Central memory CD8-positive, alpha-beta T cell (primary cell): Measurements from ENCODE around the gene KRT73.

ENCODE experiments used
- ATAC-seq: fragments of 150-1000 bp; cut with Tn5 transposase; replicated peaks from 2 replicates; pipeline ENCODE4 v1.10.0; 2022; ENCODE audit warnings: mild to moderate bottlenecking, moderate FRiP score, moderate number of reproducible peaks; ENCODE audit not compliant: poor library complexity, severe bottlenecking; ENCODE audit errors: extremely low read depth
- DNase-seq, 2 donors: peaks; one replicate each; pipeline ENCODE4 v3.0.0; 2021; ENCODE audit warnings: low spot score in 2 of 2
- H3K27ac Mint-ChIP-seq: one replicate; pipeline ENCODE4 v1.8.0; 2022; ENCODE audit warnings: low read depth, mild to moderate bottlenecking, moderate library complexity, mixed read lengths
- H3K27me3 Mint-ChIP-seq: one replicate; pipeline ENCODE4 v1.8.0; 2022; ENCODE audit warnings: mixed read lengths
- H3K36me3 Mint-ChIP-seq: one replicate; pipeline ENCODE4 v1.8.0; 2022; ENCODE audit warnings: mild to moderate bottlenecking, moderate library complexity, mixed read lengths; ENCODE audit not compliant: insufficient read depth
- H3K4me1 Mint-ChIP-seq: one replicate; pipeline ENCODE4 v1.8.0; 2022; ENCODE audit warnings: mixed read lengths
- H3K4me3 Mint-ChIP-seq: one replicate; pipeline ENCODE4 v1.8.0; 2022; ENCODE audit warnings: mild to moderate bottlenecking, moderate library complexity, mixed read lengths
- H3K9me3 Mint-ChIP-seq: one replicate; pipeline ENCODE4 v1.8.0; 2022; ENCODE audit warnings: mixed read lengths

Gene KRT73

DNA sequence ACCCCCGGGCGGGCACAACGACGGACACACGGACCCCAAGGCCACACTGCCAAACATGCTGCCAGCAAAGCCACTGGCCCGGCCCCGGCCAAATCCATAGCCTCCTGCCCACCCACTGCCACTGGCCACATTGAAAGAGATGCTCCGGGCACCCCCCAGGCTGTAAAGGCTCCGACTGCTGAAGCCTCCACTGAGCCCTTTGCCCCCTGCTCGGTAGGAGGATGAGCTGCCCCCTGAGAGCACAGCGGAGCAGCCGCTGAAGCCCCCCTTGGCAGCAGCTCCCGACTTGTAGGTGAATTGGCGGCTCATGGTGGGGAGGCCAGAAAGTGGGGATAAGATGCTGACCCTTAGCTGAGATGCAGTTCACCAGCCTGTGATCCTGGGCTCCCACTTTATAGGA lies at the start of gene KRT73:
KRT73 (minus strand) TSS at position 344 of the 400 bp plus-strand sequence; CDS start at position 309, 35 bp downstream.
- Mint-ChIP-seq H3K36me3 (peaks cover 2% of the 10 kb centered on the region), H3K27me3 (peaks cover 10% of the 10 kb centered on the region), H3K27ac (no peak within 1 kb of the TSS), H3K9me3 (no peaks in the 10 kb centered on the region), H3K4me3 (no peak within 1 kb of the TSS), H3K4me1 (peaks cover 37% of the 10 kb centered on the region)
- DNase-seq (no peak), ATAC-seq (no peak)

DNA sequence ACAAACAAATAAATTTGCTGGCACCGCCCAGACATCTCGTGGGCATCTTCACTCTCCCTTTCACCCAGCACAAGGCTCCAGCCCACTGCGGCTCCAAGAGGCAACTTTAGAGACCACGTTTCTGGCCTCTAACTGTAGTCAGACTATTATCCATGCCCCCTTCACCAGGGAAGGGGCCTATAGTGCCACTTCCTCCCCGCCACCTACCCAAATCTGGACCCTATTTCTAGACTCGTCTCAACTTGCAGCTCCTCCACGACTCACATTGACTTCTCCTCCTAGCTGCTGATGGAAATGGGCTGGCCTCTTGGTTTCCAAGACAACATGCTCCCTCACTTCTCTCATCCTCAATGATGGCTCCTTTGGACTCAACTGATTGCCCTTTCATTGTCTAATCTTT lies 49.6 kb upstream of the KRT73 start:
- no peaks in the 10 kb centered on the region for H3K36me3 Mint-ChIP-seq
- ATAC-seq (no peak), DNase-seq (no peak)
- H3K4me3 Mint-ChIP-seq = no peak overlapping the region
- no peaks in the 10 kb centered on the region for H3K27me3 Mint-ChIP-seq
- H3K27ac Mint-ChIP-seq = no peak overlapping the region
- H3K4me1 Mint-ChIP-seq = peaks cover 1% of the 10 kb centered on the region
- H3K9me3 Mint-ChIP-seq = no peaks in the 10 kb centered on the region

DNA sequence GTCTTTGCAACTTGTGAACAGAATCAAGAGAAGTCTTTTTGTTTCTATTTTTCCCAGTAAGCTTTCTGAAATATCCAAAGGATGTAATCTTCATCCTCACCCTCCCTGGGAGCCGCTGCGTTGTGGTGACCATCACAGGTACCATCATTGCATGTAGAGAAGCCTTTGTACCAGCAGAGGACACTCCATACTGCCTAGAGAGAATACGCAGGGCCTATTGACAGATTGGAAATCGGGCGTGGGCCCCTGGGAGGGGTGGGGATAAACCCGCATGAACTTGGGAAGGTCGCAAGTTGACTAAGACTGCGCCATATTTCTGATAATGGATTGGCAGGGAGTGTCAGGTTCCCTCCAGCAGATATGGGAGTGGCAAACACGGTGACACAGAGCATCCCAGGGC lies 49.1 kb upstream of the KRT73 start:
- no peaks in the 10 kb centered on the region for H3K9me3 Mint-ChIP-seq
- H3K4me3 Mint-ChIP-seq = no peak overlapping the region
- H3K27me3 Mint-ChIP-seq = no peaks in the 10 kb centered on the region
- no peak for DNase-seq
- no peak for ATAC-seq
- H3K4me1 Mint-ChIP-seq = peaks cover 6% of the 10 kb centered on the region
- H3K27ac Mint-ChIP-seq = no peak overlapping the region
- no peaks in the 10 kb centered on the region for H3K36me3 Mint-ChIP-seq

DNA sequence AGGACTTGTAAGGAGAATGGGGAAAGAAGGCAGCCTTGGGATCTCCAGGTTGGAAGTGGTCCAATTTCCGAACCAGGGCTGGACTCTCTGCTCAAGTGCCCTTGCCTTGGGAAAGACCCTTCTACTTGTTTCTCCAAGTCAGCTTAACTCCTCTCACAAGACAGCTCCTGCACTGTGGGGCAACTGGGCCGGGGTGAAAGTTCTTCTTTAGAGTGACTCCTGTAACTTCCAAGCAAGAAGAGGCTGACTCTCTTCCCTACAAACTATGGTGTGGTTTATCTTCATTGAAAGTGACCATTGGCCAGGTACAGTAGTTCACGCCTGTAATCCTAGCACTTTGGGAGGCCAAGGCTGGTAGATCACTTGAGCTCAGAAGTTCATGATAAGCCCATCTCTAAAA lies 48.1 kb upstream of the KRT73 start:
- Mint-ChIP-seq H3K27me3 (no peaks in the 10 kb centered on the region), H3K9me3 (no peaks in the 10 kb centered on the region), H3K27ac (peak overlapping the region; percentile 63), H3K36me3 (no peaks in the 10 kb centered on the region), H3K4me3 (no peak overlapping the region), H3K4me1 (peaks cover 14% of the 10 kb centered on the region)
- ATAC-seq (no peak), DNase-seq (no peak)

DNA sequence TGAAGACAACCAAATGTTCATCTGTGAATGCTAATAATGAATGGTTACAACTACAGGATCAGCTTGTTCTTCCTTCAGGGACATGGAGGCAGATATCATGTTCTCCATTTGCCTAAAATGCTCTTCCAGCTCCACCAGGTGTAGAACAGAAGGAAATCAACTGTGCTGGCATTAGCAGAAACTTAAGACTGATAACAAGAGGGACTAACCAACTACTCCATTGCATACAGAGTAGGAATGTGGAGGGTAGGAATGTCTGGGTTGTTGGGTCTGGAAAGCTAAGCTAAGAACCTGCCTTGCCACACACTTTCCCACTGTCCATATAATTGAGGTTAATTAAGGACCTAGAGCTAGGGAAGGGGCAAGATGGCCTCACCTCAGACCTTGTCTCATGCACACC lies 45.1 kb upstream of the KRT73 start:
- Mint-ChIP-seq H3K27me3 (no peaks in the 10 kb centered on the region), H3K27ac (no peak overlapping the region), H3K9me3 (no peaks in the 10 kb centered on the region), H3K4me3 (no peak overlapping the region), H3K36me3 (no peaks in the 10 kb centered on the region), H3K4me1 (peaks cover 24% of the 10 kb centered on the region)
- DNase-seq (no peak), ATAC-seq (no peak)

DNA sequence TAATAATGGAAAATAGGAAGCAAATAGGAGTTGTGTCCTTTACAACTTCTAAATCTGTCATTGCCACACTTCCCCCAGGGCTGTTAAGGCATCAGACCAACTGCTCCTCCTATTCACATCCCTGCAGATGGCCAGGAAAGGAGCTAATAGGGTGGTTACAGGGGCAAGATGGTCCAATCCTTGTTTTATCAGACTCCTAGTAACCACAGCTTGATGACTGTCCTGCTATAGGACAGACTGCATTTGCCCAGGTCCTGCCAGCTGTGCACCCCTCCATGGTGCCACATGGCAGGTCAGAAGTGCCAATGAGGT lies 44.5 kb upstream of the KRT73 start:
- H3K4me1 Mint-ChIP-seq = peaks cover 24% of the 10 kb centered on the region
- H3K27me3 Mint-ChIP-seq = no peaks in the 10 kb centered on the region
- no peak overlapping the region for H3K4me3 Mint-ChIP-seq
- no peak for DNase-seq
- no peak for ATAC-seq
- no peaks in the 10 kb centered on the region for H3K9me3 Mint-ChIP-seq
- H3K27ac Mint-ChIP-seq = no peak overlapping the region
- H3K36me3 Mint-ChIP-seq = no peaks in the 10 kb centered on the region

DNA sequence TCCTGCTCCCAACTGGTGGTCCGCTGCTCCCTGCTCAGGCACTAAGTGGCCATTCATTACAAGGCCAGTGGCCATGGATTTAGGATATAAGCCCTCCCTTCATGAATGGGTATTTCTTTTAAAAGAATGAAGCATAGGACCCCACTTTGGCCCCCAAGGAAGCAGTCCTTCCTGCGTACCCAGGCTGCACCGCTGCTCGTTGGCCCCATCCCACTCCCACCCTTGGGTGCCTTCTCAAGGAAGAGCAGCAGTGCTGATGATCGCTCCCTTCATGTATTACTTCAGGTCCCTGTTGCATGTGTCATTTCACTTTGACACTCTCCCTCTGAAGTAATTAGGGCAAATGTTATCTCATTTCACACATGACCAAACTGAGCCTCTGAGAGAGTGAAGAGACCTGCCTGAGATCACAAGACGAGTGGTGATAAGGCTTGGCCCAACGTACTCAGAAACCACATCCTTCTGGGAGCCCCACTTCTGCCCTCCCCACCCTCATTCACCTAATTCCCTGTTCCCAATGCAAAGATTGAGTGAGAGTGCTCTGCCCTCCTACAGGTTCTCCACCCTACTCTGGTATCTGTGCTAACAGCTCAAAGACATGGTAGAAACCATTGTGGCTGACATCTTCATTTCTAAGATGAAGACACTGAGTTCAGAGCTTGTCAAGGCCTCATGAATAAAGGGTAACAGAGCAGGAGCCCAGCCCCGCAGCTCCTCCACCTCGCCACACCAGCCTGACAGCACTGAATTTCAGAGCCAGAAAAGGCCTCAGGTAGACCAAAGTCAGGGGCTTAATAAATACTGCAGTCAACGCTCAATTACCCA lies 43.9 kb upstream of the KRT73 start:
- H3K27ac Mint-ChIP-seq = no peak overlapping the region
- DNase-seq (no peak), ATAC-seq (peak; percentile 54)
- no peak overlapping the region for H3K4me3 Mint-ChIP-seq
- H3K4me1 Mint-ChIP-seq = peaks cover 24% of the 10 kb centered on the region
- no peaks in the 10 kb centered on the region for H3K27me3 Mint-ChIP-seq
- H3K9me3 Mint-ChIP-seq = no peaks in the 10 kb centered on the region
- no peaks in the 10 kb centered on the region for H3K36me3 Mint-ChIP-seq

DNA sequence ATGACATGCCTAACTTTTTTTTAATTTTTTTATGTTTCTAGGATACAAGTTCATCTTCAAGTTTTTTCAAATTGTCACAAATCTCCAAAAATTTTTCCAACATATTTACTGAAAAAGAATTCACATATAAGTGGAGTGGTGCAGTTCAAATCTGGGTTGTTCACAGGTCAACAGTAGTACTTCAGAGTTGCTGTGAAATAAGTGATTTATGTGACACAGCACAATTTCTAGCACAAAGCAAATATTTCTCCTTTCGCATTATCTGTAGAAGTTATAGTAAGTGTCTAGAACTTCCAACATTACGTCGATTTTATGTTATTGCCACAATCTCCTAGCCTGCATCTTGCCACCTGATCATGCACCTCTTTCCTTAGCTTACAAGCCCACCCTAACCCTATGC lies 43.3 kb upstream of the KRT73 start:
- Mint-ChIP-seq H3K27me3 (no peaks in the 10 kb centered on the region), H3K27ac (no peak overlapping the region), H3K4me3 (no peak overlapping the region), H3K36me3 (no peaks in the 10 kb centered on the region), H3K9me3 (no peaks in the 10 kb centered on the region), H3K4me1 (peaks cover 24% of the 10 kb centered on the region)
- DNase-seq (no peak), ATAC-seq (no peak)

DNA sequence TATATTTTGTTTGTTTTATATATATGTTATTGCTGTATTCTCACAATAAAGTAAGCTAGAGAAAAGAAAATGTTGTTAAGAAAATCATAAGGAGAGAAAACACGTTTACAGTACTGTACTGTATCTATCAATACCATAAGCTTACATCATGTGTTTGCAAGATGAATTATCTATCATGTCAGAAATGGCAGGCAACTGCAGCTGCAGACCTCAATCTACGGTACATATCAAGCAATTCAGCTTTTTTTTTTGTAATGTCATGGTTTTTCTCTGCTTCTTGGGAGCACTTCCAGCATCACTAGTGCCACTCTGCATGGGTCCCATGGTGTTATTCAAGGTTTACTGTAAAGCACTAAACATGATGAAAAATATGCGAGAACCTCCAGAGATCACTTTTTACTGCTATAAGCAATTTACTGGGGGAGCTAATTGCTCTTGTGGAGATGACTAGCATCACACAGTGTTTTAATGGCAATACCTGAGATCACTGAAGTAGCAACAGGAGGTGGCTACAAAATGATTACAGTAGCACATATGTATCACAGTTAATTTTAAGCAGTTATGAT lies 42.7 kb upstream of the KRT73 start:
- ATAC-seq = no peak
- no peak for DNase-seq
- H3K4me1 Mint-ChIP-seq = peaks cover 24% of the 10 kb centered on the region
- H3K27me3 Mint-ChIP-seq = no peaks in the 10 kb centered on the region
- no peaks in the 10 kb centered on the region for H3K36me3 Mint-ChIP-seq
- H3K27ac Mint-ChIP-seq = no peak overlapping the region
- H3K9me3 Mint-ChIP-seq = no peaks in the 10 kb centered on the region
- no peak overlapping the region for H3K4me3 Mint-ChIP-seq

DNA sequence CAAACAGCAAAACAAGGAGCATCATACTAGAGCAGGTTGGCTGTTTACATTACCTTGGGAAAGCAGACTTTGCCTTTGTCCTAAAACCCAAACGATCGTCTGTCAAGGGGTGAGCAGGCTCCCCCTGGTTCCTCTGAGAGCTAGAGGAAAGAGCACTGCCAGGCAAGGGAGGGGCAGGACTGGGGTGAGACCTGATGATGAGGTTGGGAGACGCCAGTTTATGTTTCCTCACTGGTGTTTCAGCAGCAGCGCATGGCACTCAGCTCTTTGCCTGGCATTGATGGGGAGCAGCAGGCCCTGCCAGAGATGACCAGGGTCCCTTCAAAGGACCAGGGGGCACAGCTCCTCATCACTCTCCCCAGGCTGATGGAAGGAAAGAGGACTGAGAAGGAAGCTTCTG lies 41.6 kb upstream of the KRT73 start:
- Mint-ChIP-seq H3K36me3 (no peaks in the 10 kb centered on the region), H3K4me1 (peaks cover 24% of the 10 kb centered on the region), H3K27me3 (no peaks in the 10 kb centered on the region), H3K27ac (peak overlapping the region; percentile 8), H3K9me3 (no peaks in the 10 kb centered on the region), H3K4me3 (no peak overlapping the region)
- DNase-seq (no peak), ATAC-seq (no peak)

DNA sequence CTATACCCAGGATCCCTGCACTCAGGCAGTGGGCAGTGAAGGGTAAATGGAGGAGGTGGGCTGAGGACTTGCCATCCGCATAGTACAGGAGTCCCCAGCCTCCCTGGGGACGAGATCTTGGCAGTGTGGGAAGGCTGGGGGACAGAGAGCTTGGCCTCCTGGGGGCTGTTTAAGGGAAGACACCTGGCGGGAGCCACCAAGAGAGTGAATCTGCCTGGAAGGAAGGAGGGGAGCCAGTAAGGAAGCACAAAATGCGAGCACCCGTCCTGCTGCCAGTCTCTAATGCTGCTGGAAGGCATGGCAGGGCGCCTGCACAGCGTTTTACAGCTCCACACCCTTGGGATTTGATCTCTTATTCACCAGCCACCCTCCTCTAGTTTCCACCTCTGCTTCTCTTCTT lies 41.0 kb upstream of the KRT73 start:
- ATAC-seq (no peak), DNase-seq (no peak)
- H3K27ac Mint-ChIP-seq = peak overlapping the region; percentile 8
- H3K9me3 Mint-ChIP-seq = no peaks in the 10 kb centered on the region
- no peaks in the 10 kb centered on the region for H3K27me3 Mint-ChIP-seq
- H3K4me1 Mint-ChIP-seq = peaks cover 24% of the 10 kb centered on the region
- H3K36me3 Mint-ChIP-seq = no peaks in the 10 kb centered on the region
- H3K4me3 Mint-ChIP-seq = no peak overlapping the region

DNA sequence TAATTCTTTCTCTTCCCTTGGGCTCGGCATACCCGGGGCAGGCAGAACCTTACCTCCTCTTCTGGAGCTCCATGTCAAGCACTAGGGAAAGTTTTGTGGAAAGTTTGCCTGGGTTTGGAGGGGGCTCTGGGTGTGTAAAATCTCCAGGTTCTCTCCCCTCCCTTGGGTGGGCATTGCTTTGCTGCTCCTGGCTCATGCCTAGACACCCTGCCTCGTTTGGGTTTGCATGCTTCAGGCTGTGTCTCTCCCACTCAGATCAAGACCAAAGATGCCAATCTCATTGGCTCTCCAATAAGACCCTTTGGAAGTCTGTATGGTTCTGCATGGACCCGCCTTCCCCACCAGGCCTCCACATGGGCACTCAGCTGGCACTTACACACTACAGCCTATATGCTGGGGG lies 39.8 kb upstream of the KRT73 start:
- Mint-ChIP-seq H3K36me3 (no peaks in the 10 kb centered on the region), H3K4me3 (no peak overlapping the region), H3K9me3 (no peaks in the 10 kb centered on the region), H3K27ac (no peak overlapping the region), H3K27me3 (no peaks in the 10 kb centered on the region), H3K4me1 (peaks cover 24% of the 10 kb centered on the region)
- no peak for ATAC-seq
- no peak for DNase-seq

DNA sequence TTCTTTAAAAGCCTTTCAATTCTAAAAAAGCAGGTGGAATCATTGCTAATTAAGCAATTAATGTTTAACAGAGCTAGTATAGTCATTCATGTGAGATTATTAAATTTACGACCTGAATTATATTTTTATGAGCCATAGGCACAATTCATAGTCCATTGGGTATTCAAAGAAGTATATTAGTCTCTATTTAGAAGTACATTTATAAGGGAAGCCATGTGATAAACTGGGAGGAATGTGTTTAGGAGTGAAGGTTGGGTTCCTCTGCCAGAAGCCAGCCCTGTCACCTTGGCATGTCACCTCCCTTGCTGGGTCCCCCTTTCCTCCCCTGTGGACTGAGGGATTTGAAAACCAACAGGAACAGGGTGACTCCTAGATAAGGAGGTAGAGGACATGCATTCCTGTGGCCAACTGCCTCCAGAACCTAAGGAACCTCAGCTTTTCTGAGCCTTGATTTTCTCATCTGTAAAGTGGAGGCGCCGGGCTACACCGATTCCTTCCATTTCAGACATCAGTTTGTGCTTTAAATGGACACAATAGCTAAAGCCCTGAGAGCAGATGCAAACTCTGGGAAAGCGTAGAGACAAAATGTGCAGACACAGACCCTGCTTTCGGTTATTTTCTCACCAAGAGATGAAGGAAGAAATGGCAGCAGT lies 39.0 kb upstream of the KRT73 start:
- H3K27ac Mint-ChIP-seq = no peak overlapping the region
- no peaks in the 10 kb centered on the region for H3K27me3 Mint-ChIP-seq
- H3K4me1 Mint-ChIP-seq = peaks cover 17% of the 10 kb centered on the region
- H3K4me3 Mint-ChIP-seq = no peak overlapping the region
- no peak for DNase-seq
- no peaks in the 10 kb centered on the region for H3K36me3 Mint-ChIP-seq
- no peaks in the 10 kb centered on the region for H3K9me3 Mint-ChIP-seq
- no peak for ATAC-seq
